GM23248 (cell line): ENCODE results near the gene HIC1. TPM values are rescaled to one million over a fixed set of nuclear protein-coding genes. Genes with fewer than 3 reads are reported as not detected.

Experiments
- DNase-seq: peaks from one replicate; pipeline ENCODE4 v3.0.0-alpha.2; 2015
- H2AFZ ChIP-seq: fragments of 200-600 bp; sonication (generic); 2 replicates; pipeline ENCODE4 v1.6.1; 2016; ENCODE audit warnings: antibody characterized with exemption
- H3F3A ChIP-seq: fragments of 200-600 bp; sonication (generic); 2 replicates; pipeline ENCODE4 v1.6.1; 2016; ENCODE audit warnings: mild to moderate bottlenecking, antibody characterized with exemption, mixed run types; ENCODE audit not compliant: insufficient read depth
- H3K27ac ChIP-seq: fragments of 200-600 bp; sonication (generic); 2 replicates; pipeline ENCODE4 v1.5.1; 2016; ENCODE audit warnings: mild to moderate bottlenecking
- H3K27me3 ChIP-seq: fragments of 200-600 bp; sonication (generic); replicated peaks from 2 replicates; pipeline ENCODE4 v1.6.1; 2016; ENCODE audit warnings: mild to moderate bottlenecking; ENCODE audit not compliant: insufficient read depth
- H3K36me3 ChIP-seq: fragments of 200-600 bp; sonication (generic); 2 replicates; pipeline ENCODE4 v1.6.1; 2016; ENCODE audit warnings: low read depth, mild to moderate bottlenecking
- H3K4me1 ChIP-seq: fragments of 200-600 bp; sonication (generic); 2 replicates; pipeline ENCODE4 v1.6.1; 2016; ENCODE audit warnings: mild to moderate bottlenecking; ENCODE audit not compliant: insufficient read depth
- H3K4me2 ChIP-seq: fragments of 200-600 bp; sonication (generic); one replicate; pipeline ENCODE4 v1.6.1; 2016; ENCODE audit warnings: mild to moderate bottlenecking; ENCODE audit not compliant: unreplicated experiment
- H3K4me3 ChIP-seq: fragments of 200-600 bp; sonication (generic); 2 replicates; pipeline ENCODE4 v1.5.1; 2016; ENCODE audit warnings: mild to moderate bottlenecking
- H3K79me2 ChIP-seq: fragments of 200-600 bp; sonication (generic); 2 replicates; pipeline ENCODE4 v1.6.1; 2016; ENCODE audit warnings: mild to moderate bottlenecking; ENCODE audit not compliant: insufficient read depth
- H3K9ac ChIP-seq: fragments of 200-600 bp; sonication (generic); 2 replicates; pipeline ENCODE4 v1.6.1; 2016; ENCODE audit warnings: mild to moderate bottlenecking
- H3K9me2 ChIP-seq: fragments of 200-600 bp; sonication (generic); 2 replicates; pipeline ENCODE4 v1.6.1; 2016; ENCODE audit warnings: mixed run types, mild to moderate bottlenecking, moderate library complexity; ENCODE audit not compliant: insufficient read depth
- H3K9me3 ChIP-seq: fragments of 200-600 bp; sonication (generic); one replicate; pipeline ENCODE4 v1.6.1; 2017; ENCODE audit warnings: low read depth
- H4K20me1 ChIP-seq: fragments of 200-600 bp; sonication (generic); 2 replicates; pipeline ENCODE4 v1.6.0; 2016; ENCODE audit not compliant: insufficient read depth
- EZH2 ChIP-seq: fragments of 200-600 bp; sonication (generic); IDR thresholded peaks from 2 replicates; pipeline ENCODE4 v1.6.1; 2018; ENCODE audit warnings: antibody characterized with exemption, mild to moderate bottlenecking; ENCODE audit not compliant: insufficient read depth, poor library complexity, severe bottlenecking
- EZH2phosphoT487 ChIP-seq: fragments of 200-600 bp; sonication (generic); IDR thresholded peaks from 2 replicates; pipeline ENCODE4 v1.6.1; 2018; ENCODE audit warnings: antibody characterized with exemption, moderate library complexity, mild to moderate bottlenecking, low read depth; ENCODE audit not compliant: insufficient read depth
- WGBS, 2 experiments: methylation state at CpG; one replicate each; pipeline ENCODE4 v1.1.6; 2015 to 2017; ENCODE audit warnings: low lambda C conversion rate in 2 of 2, low coverage in 1 of 2; ENCODE audit errors: missing lambda C conversion rate in 2 of 2; 5-methylcytosine and 5-hydroxymethylcytosine counted together
- in situ Hi-C: fragments of 300-500 bp; cut with MboI; formaldehyde crosslinking; loops from 2 replicates; pipeline ENCODE4 v1.15.0; 2020
- polyA plus RNA-seq: library from polyadenylated mRNA; unstranded; fragments of >200 nt; fragmentation: Nextera tagmentation; extraction: Ambion mirVana; gene quantifications from 2 replicates; pipeline ENCODE4 v1.2.1, GENCODE V29; 2016
- total RNA-seq: library from RNA; depleted of rRNA; stranded (reverse); fragments of >200 nt; shearing (Covaris generic); gene quantifications from 2 replicates; pipeline ENCODE4 v1.2.3, GENCODE V29; 2014

Gene HIC1
- total and polyA plus RNA-seq, 2 experiments from 2014 or later = 1.6 to 35.0 TPM

DNA sequence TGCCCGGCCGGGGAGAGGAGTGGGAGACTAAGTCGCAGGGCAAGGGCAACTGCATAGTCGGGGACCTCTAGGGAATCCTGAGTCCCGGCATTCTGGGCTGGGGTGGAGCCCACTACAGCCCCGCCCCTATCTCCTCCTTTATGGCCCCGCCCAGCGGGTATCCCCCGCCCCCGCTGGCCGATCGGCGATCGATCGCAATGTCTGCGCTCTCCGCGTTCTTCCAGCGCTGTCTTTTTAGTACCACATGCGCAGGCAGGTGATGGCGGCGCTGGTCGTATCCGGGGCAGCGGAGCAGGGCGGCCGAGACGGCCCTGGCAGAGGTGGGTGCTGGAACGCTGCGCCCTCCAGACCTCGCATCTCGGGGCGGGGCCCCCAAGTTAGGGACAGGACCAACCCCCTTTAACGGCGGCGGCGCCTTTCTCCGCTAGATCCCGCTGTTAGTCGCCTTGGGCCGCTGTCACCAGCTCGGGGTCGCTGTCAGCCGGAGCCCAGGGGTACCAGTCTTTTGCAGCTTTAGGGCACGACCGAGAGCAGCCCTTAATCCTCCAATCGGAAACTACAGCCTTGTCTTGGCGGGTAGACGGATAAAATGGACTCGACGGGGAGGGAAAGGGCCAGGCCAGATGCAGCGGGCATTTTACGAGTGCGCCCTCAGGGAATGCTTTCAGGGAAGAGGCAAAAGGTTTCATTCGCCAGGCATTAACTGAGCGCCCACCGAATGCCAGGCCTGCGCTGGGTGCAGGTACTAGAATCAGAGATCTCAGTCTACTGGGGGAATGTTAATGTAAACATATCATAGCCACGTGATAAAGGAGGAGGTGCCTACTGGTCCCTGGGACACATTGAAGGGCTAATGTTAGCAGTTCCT, 24.8 kb upstream of the HIC1 start, which contains the start of gene DPH1:
TSS of gene DPH1 (plus strand) at position 243 of the 868 bp plus-strand sequence. CDS start at position 260, 17 bp downstream.
- H3K4me2 ChIP-seq = peak within 1 kb of the TSS; percentile 77
- peaks cover 26% of the 10 kb centered on the region for H3K4me1 ChIP-seq
- in situ Hi-C loops = loop anchor here (5.0 kb wide), 1 partner anchor 123 kb away; no protein-coding TSS in a partner anchor
- DNase-seq = peak; percentile 98
- peaks cover 19% of the 10 kb centered on the region for H3K79me2 ChIP-seq
- H3K36me3 ChIP-seq = no peaks in the 10 kb centered on the region
- no peaks in the 10 kb centered on the region for H3K9me2 ChIP-seq
- no peaks in the 10 kb centered on the region for H4K20me1 ChIP-seq
- peak within 1 kb of the TSS; percentile 96 for H3K4me3 ChIP-seq
- peak within 1 kb of the TSS; percentile 84 for H3K27ac ChIP-seq
- H3F3A ChIP-seq = peaks cover 12% of the 10 kb centered on the region; the same call in 1 of the 2 replicates
- WGBS, 2 experiments = 1% methylated on average over 55 to 58 of the region's 59 CpGs
- peak within 1 kb of the TSS; percentile 94 for H3K9ac ChIP-seq
- H3K27me3 ChIP-seq = no peaks in the 10 kb centered on the region; the same call in 1 of the 2 replicates
- peak within 1 kb of the TSS; percentile 78 for H2AFZ ChIP-seq
- no peak for TF ChIP-seq EZH2phosphoT487
- no peak for TF ChIP-seq EZH2
- H3K9me3 ChIP-seq = no peaks in the 10 kb centered on the region

DNA sequence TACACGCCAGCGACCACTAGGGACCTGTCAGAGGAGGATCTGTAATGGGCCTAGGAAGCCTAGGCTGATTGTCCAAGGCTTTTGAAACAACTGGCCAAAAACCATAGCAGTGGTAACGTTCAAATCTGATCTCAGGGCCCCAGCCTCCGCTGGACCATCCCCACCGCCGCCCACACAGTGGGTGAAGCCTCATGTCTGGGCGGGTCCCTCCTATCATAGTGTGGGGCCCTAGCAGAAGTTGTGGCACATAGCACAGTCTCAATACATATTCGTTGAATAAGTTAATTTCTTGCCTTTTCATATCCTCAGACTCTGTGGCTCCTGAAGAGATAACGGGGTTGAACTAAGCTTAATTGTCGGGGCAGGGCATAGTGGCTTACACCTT, 24.1 kb upstream of the HIC1 start:
- Histone ChIP-seq H3K9me2 (no peaks in the 10 kb centered on the region), H3K9ac (peak overlapping the region; percentile 94), H3K4me1 (peaks cover 26% of the 10 kb centered on the region), H3K79me2 (peaks cover 19% of the 10 kb centered on the region), H3K36me3 (no peaks in the 10 kb centered on the region), H3F3A (peaks cover 12% of the 10 kb centered on the region; the same call in 1 of the 2 replicates), H3K27ac (peak overlapping the region; percentile 84), H4K20me1 (no peaks in the 10 kb centered on the region), H3K4me2 (peak overlapping the region; percentile 77), H3K9me3 (no peaks in the 10 kb centered on the region), H2AFZ (peak overlapping the region; percentile 53; the same call in 1 of the 2 replicates), H3K4me3 (peak overlapping the region; percentile 96), H3K27me3 (no peaks in the 10 kb centered on the region; the same call in 1 of the 2 replicates)
- in situ Hi-C loops = no loop called here
- TF ChIP-seq EZH2phosphoT487 (no peak), EZH2 (no peak)
- WGBS, 2 experiments = 7 to 8% methylated on average over 10 of the region's 10 CpGs
- DNase-seq = peak; percentile 96

DNA sequence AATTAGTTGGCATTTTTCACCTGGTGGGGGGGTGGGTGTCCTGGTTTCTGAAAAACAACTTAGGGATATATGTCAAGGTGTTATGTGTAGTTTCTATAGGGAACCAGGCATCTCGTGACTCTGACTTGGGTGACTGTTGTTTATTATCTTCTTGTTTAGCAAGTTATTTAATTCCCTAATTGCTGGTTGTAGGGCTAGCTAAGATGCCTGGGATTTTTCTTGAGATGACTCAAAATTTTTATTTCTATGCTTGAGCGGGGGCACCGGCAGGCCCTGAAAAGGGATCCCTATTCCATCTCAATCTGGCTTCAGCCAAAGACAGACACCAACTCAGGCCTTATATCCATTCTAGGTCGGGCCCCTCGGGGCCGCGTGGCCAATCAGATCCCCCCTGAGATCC, 21.8 kb upstream of the HIC1 start:
- peak overlapping the region; percentile 41 for H3K27ac ChIP-seq

DNA sequence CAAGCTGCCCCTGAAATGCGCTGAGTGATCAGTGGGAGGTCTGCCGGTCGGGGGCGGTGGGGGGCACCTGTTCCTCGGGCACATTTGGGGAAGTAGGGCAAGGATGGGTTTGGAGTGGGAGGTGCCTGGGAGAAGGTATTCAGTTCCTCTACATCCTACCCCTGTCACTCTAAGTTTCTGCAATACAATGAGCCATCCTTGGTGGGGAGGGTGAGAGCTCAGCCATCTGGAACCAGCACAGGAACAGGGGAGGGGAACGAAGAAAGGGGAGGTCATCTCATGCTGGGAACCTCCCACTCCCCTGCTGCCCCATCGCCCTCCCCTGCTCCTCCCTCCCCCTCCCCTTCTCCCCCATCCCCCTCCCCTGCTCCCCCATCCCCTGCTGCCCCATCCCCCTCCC, 20.7 kb upstream of the HIC1 start:
- H3K4me2 ChIP-seq = peak overlapping the region; percentile 22
- in situ Hi-C loops = no loop called here

More for the DNA sequence above, 21.8 kb upstream of the HIC1 start:
- Histone ChIP-seq H4K20me1 (no peaks in the 10 kb centered on the region), H3K4me1 (peaks cover 26% of the 10 kb centered on the region), H3K36me3 (peaks cover 5% of the 10 kb centered on the region; the same call in 1 of the 2 replicates), H3K9me2 (no peaks in the 10 kb centered on the region), H3K27me3 (no peaks in the 10 kb centered on the region), H3K9ac (peak overlapping the region; percentile 19; the same call in 1 of the 2 replicates), H3F3A (peaks cover 12% of the 10 kb centered on the region; the same call in 1 of the 2 replicates), H3K4me2 (peak overlapping the region; percentile 22), H3K4me3 (no peak overlapping the region), H3K9me3 (no peaks in the 10 kb centered on the region), H3K79me2 (peaks cover 19% of the 10 kb centered on the region), H2AFZ (no peak overlapping the region)
- TF ChIP-seq EZH2 = no peak
- TF ChIP-seq EZH2phosphoT487 = no peak
- 73 to 74% methylated on average over 7 of the region's 7 CpGs for WGBS, 2 experiments
- peak; percentile 47 for DNase-seq
- in situ Hi-C loops = no loop called here

More for the DNA sequence above, 20.7 kb upstream of the HIC1 start:
- Histone ChIP-seq H3F3A (peaks cover 12% of the 10 kb centered on the region; the same call in 1 of the 2 replicates), H3K9me2 (no peaks in the 10 kb centered on the region), H3K4me1 (peaks cover 26% of the 10 kb centered on the region), H3K9ac (no peak overlapping the region), H2AFZ (no peak overlapping the region), H3K27ac (peak overlapping the region; percentile 41; the same call in 1 of the 2 replicates), H4K20me1 (no peaks in the 10 kb centered on the region), H3K36me3 (peaks cover 5% of the 10 kb centered on the region; the same call in 1 of the 2 replicates), H3K27me3 (no peaks in the 10 kb centered on the region), H3K4me3 (no peak overlapping the region), H3K79me2 (peaks cover 19% of the 10 kb centered on the region), H3K9me3 (no peaks in the 10 kb centered on the region)
- DNase-seq = peak; percentile 81
- WGBS, 2 experiments = 74 to 94% methylated on average over 5 to 7 of the region's 7 CpGs
- TF ChIP-seq EZH2 (no peak), EZH2phosphoT487 (no peak)
